Measurements from ENCODE around the gene BROX.
A peak's percentile ranks its signal among the peaks of the same experiment; 100 is the strongest.
"Not testable (repeated sequence)": the region's sequence is repeated elsewhere in the genome, so short reads cannot be mapped to it uniquely, and the experiment has no call there.

BROX gene

GRCh38 chr1:222749927-222750326 is 37.6 kb downstream of the BROX start:
- Mint-ChIP-seq H3K36me3 (ENCODE audit: low read depth) (no peaks in the 10 kb centered on the region), H3K9me3 (no peaks in the 10 kb centered on the region), H3K27ac (no peak overlapping the region), H3K4me3 (no peak overlapping the region), H3K4me1 (no peaks in the 10 kb centered on the region), H3K27me3 (peaks cover 3% of the 10 kb centered on the region)
- no peak for ATAC-seq
- no peak for DNase-seq

- H3K4me3 Mint-ChIP-seq, result no peak overlapping the region
- H3K27me3 Mint-ChIP-seq, result peaks cover 3% of the 10 kb centered on the region
- ATAC-seq (no peak), DNase-seq (no peak)
- no peaks in the 10 kb centered on the region for H3K36me3 Mint-ChIP-seq (ENCODE audit: low read depth)
- no peak overlapping the region for H3K27ac Mint-ChIP-seq
- no peaks in the 10 kb centered on the region for H3K9me3 Mint-ChIP-seq
- no peaks in the 10 kb centered on the region for H3K4me1 Mint-ChIP-seq
These were observed 38.3 kb downstream of the BROX start for GRCh38 chr1:222750651-222751050.

- no peaks in the 10 kb centered on the region for H3K4me1 Mint-ChIP-seq
- no peaks in the 10 kb centered on the region for H3K36me3 Mint-ChIP-seq (ENCODE audit: low read depth)
- H3K4me3 Mint-ChIP-seq, result no peak overlapping the region
- ATAC-seq, result no peak
- no peak for DNase-seq
- H3K27ac Mint-ChIP-seq, result no peak overlapping the region
- no peaks in the 10 kb centered on the region for H3K9me3 Mint-ChIP-seq
- peaks cover 3% of the 10 kb centered on the region for H3K27me3 Mint-ChIP-seq
These were observed 38.9 kb downstream of the BROX start for GRCh38 chr1:222751255-222751654.

DNA sequence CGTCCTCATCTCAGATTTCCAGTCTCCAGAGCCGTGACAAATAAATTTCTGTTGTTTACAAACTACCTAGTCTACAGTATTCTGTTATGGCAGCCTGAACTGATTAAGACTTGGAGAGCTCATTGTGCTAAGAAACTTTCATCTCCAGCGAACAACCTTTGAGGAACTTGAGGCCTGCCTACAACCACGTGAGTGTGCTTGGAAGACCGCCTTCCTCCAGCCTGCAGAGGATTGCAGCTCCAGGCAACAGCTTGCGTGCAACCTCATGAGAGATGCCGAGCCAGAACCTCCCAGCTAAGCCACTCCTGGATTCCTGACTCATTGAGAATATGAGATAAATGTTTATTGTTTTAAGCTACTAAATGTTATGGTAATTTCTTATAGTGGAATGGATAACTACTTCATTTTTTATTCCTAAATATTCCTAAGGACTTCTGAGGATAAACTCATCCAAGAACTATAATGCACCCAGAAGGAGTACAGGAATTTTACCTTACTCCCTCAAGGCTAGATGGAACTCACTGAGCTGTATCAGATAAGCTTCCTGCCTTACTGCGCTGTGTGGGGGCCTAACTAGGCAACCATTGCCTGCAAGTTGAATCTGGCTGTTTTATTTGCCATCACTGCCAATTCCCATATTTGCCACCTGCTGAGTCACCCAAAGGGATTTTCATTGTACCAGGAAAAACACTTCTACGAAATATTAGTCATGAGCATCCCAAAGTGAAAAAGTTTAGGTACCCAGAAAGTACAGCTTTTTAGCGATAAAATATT is 42.2 kb downstream of the BROX start:
- no peaks in the 10 kb centered on the region for H3K27me3 Mint-ChIP-seq
- no peak for ATAC-seq
- H3K4me1 Mint-ChIP-seq, result no peaks in the 10 kb centered on the region
- no peaks in the 10 kb centered on the region for H3K36me3 Mint-ChIP-seq (ENCODE audit: low read depth)
- H3K9me3 Mint-ChIP-seq, result no peaks in the 10 kb centered on the region
- H3K27ac Mint-ChIP-seq, result no peak overlapping the region
- H3K4me3 Mint-ChIP-seq, result no peak overlapping the region
- no peak for DNase-seq

- Mint-ChIP-seq H3K27ac (no peak overlapping the region), H3K36me3 (ENCODE audit: low read depth) (no peaks in the 10 kb centered on the region), H3K4me1 (no peaks in the 10 kb centered on the region), H3K4me3 (no peak overlapping the region), H3K27me3 (no peaks in the 10 kb centered on the region), H3K9me3 (no peaks in the 10 kb centered on the region)
- ATAC-seq (no peak), DNase-seq (no peak)
These were observed 45.4 kb downstream of the BROX start for GRCh38 chr1:222757646-222758268.

- Mint-ChIP-seq H3K27me3 (no peaks in the 10 kb centered on the region), H3K4me3 (no peak overlapping the region), H3K4me1 (no peaks in the 10 kb centered on the region), H3K9me3 (peaks cover 5% of the 10 kb centered on the region), H3K36me3 (ENCODE audit: low read depth) (peaks cover 2% of the 10 kb centered on the region), H3K27ac (no peak overlapping the region)
- DNase-seq, result no peak
- no peak for ATAC-seq
These were observed 47.2 kb downstream of the BROX start for GRCh38 chr1:222759451-222760035.

DNA sequence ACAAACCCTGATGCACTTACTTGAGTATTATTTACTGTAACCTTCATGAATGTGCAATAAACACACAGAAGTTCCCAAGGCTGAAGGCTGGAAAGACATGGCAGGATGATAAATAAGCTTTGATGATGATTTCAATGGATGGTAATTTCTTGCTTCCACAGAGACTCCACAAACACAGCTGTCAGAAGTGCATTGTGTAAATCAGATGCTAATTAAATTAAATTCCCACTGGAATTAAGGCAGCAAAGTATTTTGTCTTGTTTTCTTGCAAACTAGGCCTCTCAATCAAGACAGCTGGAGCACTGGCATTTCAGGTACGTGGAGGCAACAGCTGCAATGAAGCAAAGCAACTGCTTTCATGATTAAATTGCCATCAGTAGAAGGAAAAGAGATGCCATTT is 48.7 kb downstream of the BROX start:
- Mint-ChIP-seq H3K27me3 (no peaks in the 10 kb centered on the region), H3K36me3 (ENCODE audit: low read depth) (peaks cover 2% of the 10 kb centered on the region), H3K27ac (no peak overlapping the region)

DNA sequence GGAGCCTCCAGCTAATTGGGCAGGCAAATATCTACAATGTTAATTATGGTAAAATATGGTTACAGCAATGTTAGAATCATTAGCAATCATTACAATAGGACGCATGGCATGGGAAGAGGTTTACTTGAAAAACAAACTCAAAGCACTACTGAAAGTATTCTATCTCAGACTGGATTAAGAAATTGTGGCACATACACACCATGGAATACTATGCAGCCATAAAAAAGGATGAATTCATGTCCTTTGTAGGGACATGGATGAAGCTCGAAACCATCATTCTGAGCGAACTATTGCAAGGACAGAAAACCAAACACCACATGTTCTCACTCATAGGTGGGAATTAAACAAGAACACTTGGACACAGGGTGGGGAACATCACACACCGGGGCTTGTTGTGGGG is 49.8 kb downstream of the BROX start:
- not testable (repeated sequence) for ATAC-seq; H3K36me3 Mint-ChIP-seq (ENCODE audit: low read depth); H3K4me3 Mint-ChIP-seq; H3K27ac Mint-ChIP-seq; H3K27me3 Mint-ChIP-seq; DNase-seq; H3K4me1 Mint-ChIP-seq; H3K9me3 Mint-ChIP-seq

More for the DNA sequence above, 48.7 kb downstream of the BROX start:
- no peak overlapping the region for H3K4me3 Mint-ChIP-seq
- DNase-seq (no peak), ATAC-seq (no peak)
- peaks cover 6% of the 10 kb centered on the region for H3K9me3 Mint-ChIP-seq
- H3K4me1 Mint-ChIP-seq, result no peaks in the 10 kb centered on the region

GRCh38 chr1:222767152-222767571 is 54.8 kb downstream of the BROX start:
- ATAC-seq, result peak; percentile 46
- peaks cover 25% of the 10 kb centered on the region for H3K9me3 Mint-ChIP-seq
- H3K27ac Mint-ChIP-seq, result no peak overlapping the region
- H3K27me3 Mint-ChIP-seq, result no peaks in the 10 kb centered on the region
- no peak overlapping the region for H3K4me3 Mint-ChIP-seq
- peaks cover 9% of the 10 kb centered on the region for H3K4me1 Mint-ChIP-seq
- no peak for DNase-seq
- H3K36me3 Mint-ChIP-seq (ENCODE audit: low read depth), result peaks cover 14% of the 10 kb centered on the region

DNA sequence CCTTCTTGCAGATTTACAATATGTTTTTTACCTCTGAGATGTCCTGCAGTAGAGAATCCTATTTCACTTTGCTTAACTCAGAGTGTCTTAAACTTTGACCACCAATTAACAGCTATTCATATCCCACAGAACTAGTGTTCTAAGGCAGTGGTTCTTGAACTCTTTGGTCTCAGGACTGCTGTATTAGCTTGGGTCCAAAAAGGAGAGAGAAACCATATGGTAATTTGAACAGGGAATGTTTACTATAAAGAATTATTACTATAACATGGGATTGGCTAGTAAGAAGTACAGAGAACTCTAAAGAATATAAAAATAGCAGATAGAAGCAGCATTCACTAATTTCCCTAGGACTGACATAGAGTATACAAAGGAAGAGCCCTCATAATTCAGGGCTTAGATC is 56.2 kb downstream of the BROX start:
- ATAC-seq (no peak), DNase-seq (no peak)
- Mint-ChIP-seq H3K4me1 (peaks cover 22% of the 10 kb centered on the region), H3K27me3 (no peaks in the 10 kb centered on the region), H3K4me3 (no peak overlapping the region), H3K36me3 (ENCODE audit: low read depth) (peaks cover 14% of the 10 kb centered on the region), H3K27ac (no peak overlapping the region), H3K9me3 (peaks cover 25% of the 10 kb centered on the region)

GRCh38 chr1:222769181-222769580 is 56.8 kb downstream of the BROX start:
- peaks cover 24% of the 10 kb centered on the region for H3K4me1 Mint-ChIP-seq
- no peak overlapping the region for H3K4me3 Mint-ChIP-seq
- no peaks in the 10 kb centered on the region for H3K27me3 Mint-ChIP-seq
- no peak for DNase-seq
- no peak overlapping the region for H3K27ac Mint-ChIP-seq
- peaks cover 12% of the 10 kb centered on the region for H3K36me3 Mint-ChIP-seq (ENCODE audit: low read depth)
- ATAC-seq, result no peak
- H3K9me3 Mint-ChIP-seq, result peaks cover 24% of the 10 kb centered on the region

GRCh38 chr1:222769971-222770620 is 57.7 kb downstream of the BROX start:
- DNase-seq (no peak), ATAC-seq (no peak)
- H3K27me3 Mint-ChIP-seq, result no peaks in the 10 kb centered on the region
- no peak overlapping the region for H3K4me3 Mint-ChIP-seq
- peaks cover 19% of the 10 kb centered on the region for H3K9me3 Mint-ChIP-seq
- peaks cover 11% of the 10 kb centered on the region for H3K36me3 Mint-ChIP-seq (ENCODE audit: low read depth)
- H3K4me1 Mint-ChIP-seq, result peaks cover 26% of the 10 kb centered on the region
- H3K27ac Mint-ChIP-seq, result no peak overlapping the region

GRCh38 chr1:222772996-222773379 is 60.6 kb downstream of the BROX start:
- Mint-ChIP-seq H3K4me3 (no peak overlapping the region), H3K36me3 (ENCODE audit: low read depth) (peaks cover 10% of the 10 kb centered on the region), H3K4me1 (peaks cover 20% of the 10 kb centered on the region), H3K27ac (peak overlapping the region; percentile 7), H3K27me3 (no peaks in the 10 kb centered on the region), H3K9me3 (peaks cover 17% of the 10 kb centered on the region)
- ATAC-seq (peak; percentile 57), DNase-seq (no peak)

- H3K9me3 Mint-ChIP-seq, result no peaks in the 10 kb centered on the region
- H3K4me1 Mint-ChIP-seq, result peaks cover 15% of the 10 kb centered on the region
- DNase-seq, result no peak
- no peak overlapping the region for H3K4me3 Mint-ChIP-seq
- H3K27ac Mint-ChIP-seq, result no peak overlapping the region
- no peaks in the 10 kb centered on the region for H3K36me3 Mint-ChIP-seq (ENCODE audit: low read depth)
- ATAC-seq, result no peak
- peaks cover 6% of the 10 kb centered on the region for H3K27me3 Mint-ChIP-seq
These were observed 65.1 kb downstream of the BROX start for GRCh38 chr1:222777463-222777862.

GRCh38 chr1:222777977-222778376 is 65.6 kb downstream of the BROX start:
- H3K27ac Mint-ChIP-seq, result no peak overlapping the region
- DNase-seq, result no peak
- H3K4me1 Mint-ChIP-seq, result peaks cover 10% of the 10 kb centered on the region
- H3K4me3 Mint-ChIP-seq, result no peak overlapping the region
- H3K36me3 Mint-ChIP-seq (ENCODE audit: low read depth), result no peaks in the 10 kb centered on the region
- no peaks in the 10 kb centered on the region for H3K9me3 Mint-ChIP-seq
- H3K27me3 Mint-ChIP-seq, result peaks cover 6% of the 10 kb centered on the region
- no peak for ATAC-seq

Measured in activated naive CD8-positive, alpha-beta T cell treated with anti-CD3 and anti-CD28 coated beads, Interleukin-2, amount 50 U/mL, for 24 hours (primary cell).